PFSK-1 (cell line): ENCODE measurements around the gene ANKH.

Source experiments
- FOXP2 ChIP-seq: optimal IDR thresholded peaks from 2 replicates; pipeline ENCODE3; 2011; ENCODE audit warnings: borderline replicate concordance, control low read depth, inconsistent platforms; ENCODE audit not compliant: insufficient read depth; ENCODE audit errors: extremely low read length, extremely low read depth
- POLR2AphosphoS5 ChIP-seq: IDR thresholded peaks from 2 replicates; pipeline ENCODE4 v1.6.1; 2012; ENCODE audit warnings: low read depth, mild to moderate bottlenecking, control low read depth, low read length, moderate library complexity
- SIN3A ChIP-seq: IDR thresholded peaks from 2 replicates; pipeline ENCODE4 v1.6.1; 2012; ENCODE audit warnings: mild to moderate bottlenecking, low read length, moderate library complexity, borderline replicate concordance; ENCODE audit not compliant: insufficient read depth
- TAF1 ChIP-seq: IDR thresholded peaks from 2 replicates; pipeline ENCODE4 v1.6.1; 2012; ENCODE audit warnings: low read length, control low read depth, borderline replicate concordance; ENCODE audit not compliant: insufficient read depth
- TF ChIP-seq, protein P1 (sequence below), 2 experiments: IDR thresholded peaks; 2 replicates each; pipeline versions ENCODE4 v1.6.1 to v1.8.0; 2011 to 2012; ENCODE audit warnings: low read depth in 2 of 2, low read length in 2 of 2, control low read depth in 1 of 2, inconsistent platforms in 1 of 2, mild to moderate bottlenecking in 1 of 2, moderate library complexity in 1 of 2; ENCODE audit not compliant: insufficient read depth in 1 of 2

The ANKH gene

DNA sequence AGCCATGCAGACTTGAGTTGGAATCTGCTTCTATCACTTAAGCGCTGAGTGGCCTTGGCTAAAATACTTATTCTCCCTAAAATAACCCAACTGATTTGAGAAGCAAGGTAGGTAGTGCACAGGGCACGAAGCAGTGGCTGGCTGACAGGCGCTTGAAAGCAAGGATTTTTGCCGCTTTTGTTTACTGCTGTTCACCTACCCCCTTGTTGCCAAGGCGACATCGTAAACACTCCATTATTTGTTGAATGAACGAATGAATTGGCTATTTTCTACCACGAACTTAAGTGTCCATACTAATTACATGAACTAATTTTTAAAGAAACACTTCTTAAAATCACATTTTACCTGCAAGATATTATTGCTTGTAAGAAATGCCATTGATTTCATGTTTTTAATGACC lies 98.0 kb downstream of the ANKH start:
- TF ChIP-seq SIN3A (no peak), TAF1 (no peak), FOXP2 (no peak)
- TF ChIP-seq, protein P1, sequence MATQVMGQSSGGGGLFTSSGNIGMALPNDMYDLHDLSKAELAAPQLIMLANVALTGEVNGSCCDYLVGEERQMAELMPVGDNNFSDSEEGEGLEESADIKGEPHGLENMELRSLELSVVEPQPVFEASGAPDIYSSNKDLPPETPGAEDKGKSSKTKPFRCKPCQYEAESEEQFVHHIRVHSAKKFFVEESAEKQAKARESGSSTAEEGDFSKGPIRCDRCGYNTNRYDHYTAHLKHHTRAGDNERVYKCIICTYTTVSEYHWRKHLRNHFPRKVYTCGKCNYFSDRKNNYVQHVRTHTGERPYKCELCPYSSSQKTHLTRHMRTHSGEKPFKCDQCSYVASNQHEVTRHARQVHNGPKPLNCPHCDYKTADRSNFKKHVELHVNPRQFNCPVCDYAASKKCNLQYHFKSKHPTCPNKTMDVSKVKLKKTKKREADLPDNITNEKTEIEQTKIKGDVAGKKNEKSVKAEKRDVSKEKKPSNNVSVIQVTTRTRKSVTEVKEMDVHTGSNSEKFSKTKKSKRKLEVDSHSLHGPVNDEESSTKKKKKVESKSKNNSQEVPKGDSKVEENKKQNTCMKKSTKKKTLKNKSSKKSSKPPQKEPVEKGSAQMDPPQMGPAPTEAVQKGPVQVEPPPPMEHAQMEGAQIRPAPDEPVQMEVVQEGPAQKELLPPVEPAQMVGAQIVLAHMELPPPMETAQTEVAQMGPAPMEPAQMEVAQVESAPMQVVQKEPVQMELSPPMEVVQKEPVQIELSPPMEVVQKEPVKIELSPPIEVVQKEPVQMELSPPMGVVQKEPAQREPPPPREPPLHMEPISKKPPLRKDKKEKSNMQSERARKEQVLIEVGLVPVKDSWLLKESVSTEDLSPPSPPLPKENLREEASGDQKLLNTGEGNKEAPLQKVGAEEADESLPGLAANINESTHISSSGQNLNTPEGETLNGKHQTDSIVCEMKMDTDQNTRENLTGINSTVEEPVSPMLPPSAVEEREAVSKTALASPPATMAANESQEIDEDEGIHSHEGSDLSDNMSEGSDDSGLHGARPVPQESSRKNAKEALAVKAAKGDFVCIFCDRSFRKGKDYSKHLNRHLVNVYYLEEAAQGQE (IDR thresholded peaks at IDR 0.05; ENCODE audit: insufficient read depth in 1 of 2, low read depth in 2 of 2, low read length in 2 of 2) = no peak

DNA sequence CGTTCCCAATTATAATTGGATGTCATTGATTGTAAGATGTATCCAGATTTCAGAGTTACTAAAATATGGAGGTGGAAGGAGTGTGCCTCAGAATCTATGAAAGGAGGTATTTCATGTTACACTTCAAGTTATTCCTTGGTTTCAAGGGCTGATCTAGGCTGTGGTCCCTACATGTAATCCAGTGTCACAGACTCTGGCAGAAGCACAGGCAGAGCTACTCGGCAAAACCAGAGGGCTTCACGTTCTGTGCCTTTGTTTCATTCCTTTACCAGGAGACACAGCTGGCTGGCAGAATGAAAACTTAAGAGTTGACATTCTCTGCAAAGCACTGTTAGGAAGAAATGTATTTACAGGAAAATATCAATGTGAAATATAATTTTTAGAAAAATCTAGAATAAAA lies 99.6 kb downstream of the ANKH start:
- TF ChIP-seq SIN3A = no peak
- TF ChIP-seq, protein P1 (IDR thresholded peaks at IDR 0.05; ENCODE audit: insufficient read depth in 1 of 2, low read depth in 2 of 2, low read length in 2 of 2) = no peak
- no peak for TF ChIP-seq TAF1
- TF ChIP-seq FOXP2 = no peak
- no peak for TF ChIP-seq POLR2AphosphoS5

DNA sequence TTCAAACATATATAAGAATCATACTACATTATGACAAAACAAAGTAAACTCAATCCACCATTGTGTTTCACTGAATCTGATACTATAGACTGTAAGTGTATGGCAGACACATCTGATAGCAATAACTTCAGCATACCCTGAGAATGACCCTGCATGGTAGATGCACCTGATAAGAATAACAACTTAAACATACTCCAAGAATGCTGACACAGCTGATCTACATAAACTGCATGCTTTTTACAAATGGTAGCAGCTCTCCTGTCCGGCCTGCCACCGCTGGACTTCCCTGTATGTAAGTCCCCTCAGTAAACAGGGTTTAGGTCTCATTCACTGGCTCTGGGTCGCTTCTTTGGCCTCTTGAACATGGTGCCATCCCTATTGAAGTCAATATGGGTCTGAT lies 100.4 kb downstream of the ANKH start:
- TF ChIP-seq POLR2AphosphoS5 = no peak
- TF ChIP-seq, protein P1 (IDR thresholded peaks at IDR 0.05; ENCODE audit: insufficient read depth in 1 of 2, low read depth in 2 of 2, low read length in 2 of 2) = no peak
- TF ChIP-seq TAF1 = no peak
- TF ChIP-seq SIN3A = no peak
- no peak for TF ChIP-seq FOXP2

DNA sequence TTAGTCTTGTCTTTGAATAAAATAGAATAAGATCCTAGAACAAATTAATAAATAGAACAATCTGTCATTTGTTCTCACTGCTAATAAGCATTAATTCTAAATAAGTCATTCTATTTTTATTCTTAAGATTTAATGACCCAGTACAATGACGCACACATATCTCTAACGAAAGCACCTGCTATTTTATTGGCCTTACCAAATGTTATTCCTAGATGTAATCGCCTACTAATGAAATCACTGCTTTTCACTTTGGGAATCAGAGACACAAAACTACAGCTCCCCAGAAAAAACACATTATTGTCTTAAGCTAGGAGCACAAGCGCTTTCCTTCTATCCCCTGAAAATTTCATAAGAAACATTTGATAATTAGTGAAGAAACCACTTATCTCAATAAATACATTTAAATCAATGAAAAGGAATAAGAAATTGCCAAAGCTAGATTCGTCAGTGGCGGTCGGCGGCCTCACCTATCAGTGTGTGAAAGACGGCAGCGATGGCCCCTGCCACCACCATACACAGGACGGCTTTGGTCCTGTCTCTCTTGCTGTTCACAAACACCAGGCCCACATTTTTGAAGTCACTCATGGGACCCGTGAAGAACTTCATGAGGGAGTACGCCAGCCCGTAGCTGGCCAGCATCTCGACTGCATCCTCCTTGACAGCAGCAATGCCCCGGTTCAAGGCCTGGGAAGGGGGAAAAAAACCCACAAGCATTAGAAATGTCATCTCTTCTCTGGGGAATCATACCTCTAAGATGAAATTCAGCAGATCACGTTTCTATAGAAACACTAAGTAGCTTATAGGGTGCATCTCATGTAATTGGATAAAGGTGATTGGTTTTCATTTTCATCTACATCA lies 102.8 kb downstream of the ANKH start:
- no peak for TF ChIP-seq FOXP2
- TF ChIP-seq POLR2AphosphoS5 = no peak

DNA sequence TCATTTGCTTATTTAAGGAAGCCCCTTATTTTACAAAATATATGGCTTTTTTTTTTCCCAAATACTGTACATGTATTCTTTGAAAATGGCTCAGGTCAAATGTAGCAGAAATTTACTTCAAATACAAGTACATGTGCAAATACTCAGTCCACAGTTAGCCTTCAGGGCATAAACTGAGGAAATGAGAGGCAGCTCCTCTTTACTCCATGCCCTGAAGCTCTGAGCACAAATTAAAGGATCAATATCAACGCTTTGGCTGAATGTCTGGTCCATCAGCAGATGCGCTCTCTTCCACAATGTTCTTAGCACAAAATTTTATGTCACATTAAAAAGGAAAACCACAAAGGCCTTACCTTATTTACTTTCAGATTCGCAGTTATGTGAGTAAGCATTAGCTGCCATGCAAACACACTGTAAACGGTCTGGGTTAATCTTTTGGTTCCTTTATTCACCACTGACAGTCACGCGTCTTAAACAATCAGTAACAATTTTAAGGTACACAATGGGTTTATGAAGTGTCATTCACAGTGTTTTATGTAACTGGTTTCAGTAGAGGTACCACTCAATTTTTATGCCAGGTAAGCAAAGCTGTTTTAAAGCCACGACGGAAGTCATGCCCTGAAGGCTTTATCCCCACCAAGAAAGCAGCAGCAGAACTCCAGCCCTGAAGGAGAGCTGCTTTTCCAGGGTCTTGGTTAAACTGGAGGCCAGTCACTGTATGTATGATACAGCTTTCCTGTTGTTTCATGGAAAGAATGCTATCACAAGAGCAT lies 103.7 kb downstream of the ANKH start:
- no peak for TF ChIP-seq TAF1
- TF ChIP-seq, protein P1 (IDR thresholded peaks at IDR 0.05; ENCODE audit: insufficient read depth in 1 of 2, low read depth in 2 of 2, low read length in 2 of 2) = no peak
- no peak for TF ChIP-seq POLR2AphosphoS5
- no peak for TF ChIP-seq FOXP2
- TF ChIP-seq SIN3A = no peak
